ENCODE measurements around the gene DGKG.

DGKG gene

GRCh38 chr3:186128158-186128557, 233.9 kb downstream of the DGKG start:
- DNase-seq = no peak

GRCh38 chr3:186127463-186127862, 234.6 kb downstream of the DGKG start:
- DNase-seq = no peak

- no peak for DNase-seq
Observed at GRCh38 chr3:186125118-186125517, 236.9 kb downstream of the DGKG start.

- DNase-seq = no peak
Observed at GRCh38 chr3:186124592-186124991, 237.4 kb downstream of the DGKG start.

GRCh38 chr3:186123012-186123411, 239.0 kb downstream of the DGKG start:
- no peak for DNase-seq

GRCh38 chr3:186121968-186122367, 240.1 kb downstream of the DGKG start:
- no peak for DNase-seq

GRCh38 chr3:186121278-186121677, 240.8 kb downstream of the DGKG start:
- DNase-seq = no peak

- no peak for DNase-seq
Observed at GRCh38 chr3:186119499-186119898, 242.5 kb downstream of the DGKG start.

- DNase-seq = no peak
Observed at GRCh38 chr3:186118692-186119091, 243.3 kb downstream of the DGKG start.

GRCh38 chr3:186117521-186118134, 244.4 kb downstream of the DGKG start:
- no peak for DNase-seq

- DNase-seq = no peak
Observed at GRCh38 chr3:186115239-186115996, 246.6 kb downstream of the DGKG start.

- DNase-seq = no peak
Observed at GRCh38 chr3:186110975-186111974, 250.8 kb downstream of the DGKG start.

- no peak for DNase-seq
Observed at GRCh38 chr3:186109897-186110803, 251.9 kb downstream of the DGKG start.

GRCh38 chr3:186108941-186109865, 252.8 kb downstream of the DGKG start, which contains the start of gene ETV5:
Gene ETV5 (minus strand): TSS chr3:186109089. CDS start chr3:186105868, 3,221 bp downstream.
- DNase-seq = peak; percentile 81 to 85

- no peak for DNase-seq
Observed at GRCh38 chr3:186108106-186108940, 253.7 kb downstream of the DGKG start.

- no peak for DNase-seq
Observed at GRCh38 chr3:186107215-186108105, 254.6 kb downstream of the DGKG start.

GRCh38 chr3:186105543-186105942, 256.5 kb downstream of the DGKG start:
- DNase-seq = no peak

- DNase-seq = no peak
Observed at GRCh38 chr3:186102687-186103086, 259.3 kb downstream of the DGKG start.

- DNase-seq = no peak
Observed at GRCh38 chr3:186100398-186100797, 261.6 kb downstream of the DGKG start.
